ENCODE data around the gene KCTD19. TPM values are rescaled to one million over a fixed set of nuclear protein-coding genes. Genes with fewer than 3 reads are reported as not detected.
"Not testable (repeated sequence)": the region's sequence is repeated elsewhere in the genome, so short reads cannot be mapped to it uniquely, and the experiment has no call there.

Gene KCTD19
- total and polyA plus RNA-seq, 5 donors from 2014 or later: not detected

GRCh38 chr16:67357561-67357960 is 31.0 kb upstream of the KCTD19 start:
- no peaks in the 10 kb centered on the region for H3K9me3 ChIP-seq (ENCODE audit: control insufficient read depth in 2 of 2, low read length in 2 of 2)
- H3K36me3 Mint-ChIP-seq: no peaks in the 10 kb centered on the region

GRCh38 chr16:67356396-67356795 is 29.9 kb upstream of the KCTD19 start:
- Histone ChIP-seq H3K4me3 (ENCODE audit: low read depth, low read length) (no peak overlapping the region), H3K27ac (ENCODE audit: insufficient read depth, low read length, poor library complexity, severe bottlenecking) (no peak overlapping the region), H3K36me3 (ENCODE audit: control insufficient read depth, insufficient read depth, low read length) (no peaks in the 10 kb centered on the region), H3K9me3 (ENCODE audit: control insufficient read depth in 2 of 2, low read length in 2 of 2) (no peaks in the 10 kb centered on the region), H3K4me1 (ENCODE audit: control insufficient read depth, insufficient read depth, low read length, poor library complexity, severe bottlenecking) (no peaks in the 10 kb centered on the region), H3K27me3 (ENCODE audit: control insufficient read depth, insufficient read depth, low read length) (peaks cover 11% of the 10 kb centered on the region)
- Mint-ChIP-seq H3K27ac (no peak overlapping the region), H3K4me3 (no peak overlapping the region), H3K4me1 (no peaks in the 10 kb centered on the region), H3K36me3 (no peaks in the 10 kb centered on the region), H3K27me3 (peaks cover 22% of the 10 kb centered on the region), H3K9me3 (no peaks in the 10 kb centered on the region)
- ATAC-seq (ENCODE audit: low read depth in 2 of 2) (no peak), DNase-seq (no peak)

More at GRCh38 chr16:67357561-67357960, 31.0 kb upstream of the KCTD19 start:
- Histone ChIP-seq H3K4me1 (ENCODE audit: control insufficient read depth, insufficient read depth, low read length, poor library complexity, severe bottlenecking) (no peaks in the 10 kb centered on the region), H3K36me3 (ENCODE audit: control insufficient read depth, insufficient read depth, low read length) (no peaks in the 10 kb centered on the region), H3K27me3 (ENCODE audit: control insufficient read depth, insufficient read depth, low read length) (peaks cover 11% of the 10 kb centered on the region), H3K27ac (ENCODE audit: insufficient read depth, low read length, poor library complexity, severe bottlenecking) (no peak overlapping the region), H3K4me3 (ENCODE audit: low read depth, low read length) (no peak overlapping the region)
- H3K4me1 Mint-ChIP-seq: no peaks in the 10 kb centered on the region
- no peak overlapping the region for H3K27ac Mint-ChIP-seq
- no peak overlapping the region for H3K4me3 Mint-ChIP-seq
- no peak for ATAC-seq (ENCODE audit: low read depth in 2 of 2)
- H3K9me3 Mint-ChIP-seq: no peaks in the 10 kb centered on the region
- no peak for DNase-seq
- H3K27me3 Mint-ChIP-seq: peaks cover 22% of the 10 kb centered on the region

- not testable (repeated sequence) for H3K4me1 Mint-ChIP-seq; H3K9me3 ChIP-seq (ENCODE audit: control insufficient read depth in 2 of 2, low read length in 2 of 2); H3K9me3 Mint-ChIP-seq; DNase-seq; H3K4me3 ChIP-seq (ENCODE audit: low read depth, low read length); H3K36me3 ChIP-seq (ENCODE audit: control insufficient read depth, insufficient read depth, low read length); H3K27ac Mint-ChIP-seq; H3K27me3 ChIP-seq (ENCODE audit: control insufficient read depth, insufficient read depth, low read length); ATAC-seq (ENCODE audit: low read depth in 2 of 2); H3K4me3 Mint-ChIP-seq; H3K4me1 ChIP-seq (ENCODE audit: control insufficient read depth, insufficient read depth, low read length, poor library complexity, severe bottlenecking); H3K27ac ChIP-seq (ENCODE audit: insufficient read depth, low read length, poor library complexity, severe bottlenecking); H3K36me3 Mint-ChIP-seq
- H3K27me3 Mint-ChIP-seq: peaks cover 25% of the 10 kb centered on the region
These were observed 25.9 kb upstream of the KCTD19 start for GRCh38 chr16:67352463-67352862.

GRCh38 chr16:67350324-67350723 is 23.8 kb upstream of the KCTD19 start:
- Histone ChIP-seq H3K36me3 (ENCODE audit: control insufficient read depth, insufficient read depth, low read length) (no peaks in the 10 kb centered on the region), H3K27ac (ENCODE audit: insufficient read depth, low read length, poor library complexity, severe bottlenecking) (no peak overlapping the region), H3K9me3 (ENCODE audit: control insufficient read depth in 2 of 2, low read length in 2 of 2) (no peaks in the 10 kb centered on the region), H3K4me1 (ENCODE audit: control insufficient read depth, insufficient read depth, low read length, poor library complexity, severe bottlenecking) (no peaks in the 10 kb centered on the region), H3K4me3 (ENCODE audit: low read depth, low read length) (no peak overlapping the region), H3K27me3 (ENCODE audit: control insufficient read depth, insufficient read depth, low read length) (peaks cover 4% of the 10 kb centered on the region)
- DNase-seq (no peak), ATAC-seq (ENCODE audit: low read depth in 2 of 2) (no peak)
- H3K4me1 Mint-ChIP-seq: no peaks in the 10 kb centered on the region
- peaks cover 31% of the 10 kb centered on the region for H3K27me3 Mint-ChIP-seq
- no peak overlapping the region for H3K4me3 Mint-ChIP-seq
- H3K9me3 Mint-ChIP-seq: no peaks in the 10 kb centered on the region
- no peak overlapping the region for H3K27ac Mint-ChIP-seq
- no peaks in the 10 kb centered on the region for H3K36me3 Mint-ChIP-seq

GRCh38 chr16:67349172-67349571 is 22.6 kb upstream of the KCTD19 start:
- no peaks in the 10 kb centered on the region for H3K9me3 ChIP-seq (ENCODE audit: control insufficient read depth in 2 of 2, low read length in 2 of 2)
- H3K27ac ChIP-seq (ENCODE audit: insufficient read depth, low read length, poor library complexity, severe bottlenecking): no peak overlapping the region
- ATAC-seq (ENCODE audit: low read depth in 2 of 2) (no peak), DNase-seq (peak in 2 of 3 donors; percentile 22 to 49)
- no peaks in the 10 kb centered on the region for H3K4me1 ChIP-seq (ENCODE audit: control insufficient read depth, insufficient read depth, low read length, poor library complexity, severe bottlenecking)
- Mint-ChIP-seq H3K4me3 (no peak overlapping the region), H3K27ac (no peak overlapping the region), H3K4me1 (no peaks in the 10 kb centered on the region), H3K9me3 (no peaks in the 10 kb centered on the region), H3K36me3 (no peaks in the 10 kb centered on the region), H3K27me3 (peaks cover 36% of the 10 kb centered on the region)
- H3K4me3 ChIP-seq (ENCODE audit: low read depth, low read length): no peak overlapping the region
- H3K36me3 ChIP-seq (ENCODE audit: control insufficient read depth, insufficient read depth, low read length): no peaks in the 10 kb centered on the region
- peaks cover 4% of the 10 kb centered on the region for H3K27me3 ChIP-seq (ENCODE audit: control insufficient read depth, insufficient read depth, low read length)

- no peak overlapping the region for H3K27ac ChIP-seq (ENCODE audit: insufficient read depth, low read length, poor library complexity, severe bottlenecking)
- Mint-ChIP-seq H3K27me3 (peaks cover 35% of the 10 kb centered on the region), H3K36me3 (no peaks in the 10 kb centered on the region)
These were observed 19.8 kb upstream of the KCTD19 start for GRCh38 chr16:67346341-67346740.

GRCh38 chr16:67345401-67345800 is 18.9 kb upstream of the KCTD19 start:
- Mint-ChIP-seq H3K27me3 (peaks cover 35% of the 10 kb centered on the region), H3K27ac (no peak overlapping the region), H3K4me1 (no peaks in the 10 kb centered on the region), H3K36me3 (no peaks in the 10 kb centered on the region), H3K9me3 (no peaks in the 10 kb centered on the region), H3K4me3 (no peak overlapping the region)
- H3K27ac ChIP-seq (ENCODE audit: insufficient read depth, low read length, poor library complexity, severe bottlenecking): no peak overlapping the region
- DNase-seq (no peak), ATAC-seq (ENCODE audit: low read depth in 2 of 2) (no peak)
- peaks cover 10% of the 10 kb centered on the region for H3K27me3 ChIP-seq (ENCODE audit: control insufficient read depth, insufficient read depth, low read length)
- H3K36me3 ChIP-seq (ENCODE audit: control insufficient read depth, insufficient read depth, low read length): no peaks in the 10 kb centered on the region
- no peaks in the 10 kb centered on the region for H3K4me1 ChIP-seq (ENCODE audit: control insufficient read depth, insufficient read depth, low read length, poor library complexity, severe bottlenecking)
- no peaks in the 10 kb centered on the region for H3K9me3 ChIP-seq (ENCODE audit: control insufficient read depth in 2 of 2, low read length in 2 of 2)
- H3K4me3 ChIP-seq (ENCODE audit: low read depth, low read length): no peak overlapping the region

More at GRCh38 chr16:67346341-67346740, 19.8 kb upstream of the KCTD19 start:
- Mint-ChIP-seq H3K9me3 (no peaks in the 10 kb centered on the region), H3K4me3 (no peak overlapping the region), H3K27ac (no peak overlapping the region), H3K4me1 (no peaks in the 10 kb centered on the region)
- no peaks in the 10 kb centered on the region for H3K36me3 ChIP-seq (ENCODE audit: control insufficient read depth, insufficient read depth, low read length)
- ATAC-seq (ENCODE audit: low read depth in 2 of 2): no peak
- no peak for DNase-seq
- H3K27me3 ChIP-seq (ENCODE audit: control insufficient read depth, insufficient read depth, low read length): peaks cover 8% of the 10 kb centered on the region
- H3K4me3 ChIP-seq (ENCODE audit: low read depth, low read length): no peak overlapping the region
- H3K9me3 ChIP-seq (ENCODE audit: control insufficient read depth in 2 of 2, low read length in 2 of 2): no peaks in the 10 kb centered on the region
- H3K4me1 ChIP-seq (ENCODE audit: control insufficient read depth, insufficient read depth, low read length, poor library complexity, severe bottlenecking): no peaks in the 10 kb centered on the region

GRCh38 chr16:67342616-67343015 is 16.1 kb upstream of the KCTD19 start:
- Mint-ChIP-seq H3K27me3 (peaks cover 28% of the 10 kb centered on the region), H3K4me3 (no peak overlapping the region), H3K4me1 (no peaks in the 10 kb centered on the region), H3K36me3 (no peaks in the 10 kb centered on the region), H3K27ac (no peak overlapping the region), H3K9me3 (no peaks in the 10 kb centered on the region)
- ATAC-seq (ENCODE audit: low read depth in 2 of 2): no peak
- Histone ChIP-seq H3K4me1 (ENCODE audit: control insufficient read depth, insufficient read depth, low read length, poor library complexity, severe bottlenecking) (no peaks in the 10 kb centered on the region), H3K36me3 (ENCODE audit: control insufficient read depth, insufficient read depth, low read length) (no peaks in the 10 kb centered on the region), H3K27ac (ENCODE audit: insufficient read depth, low read length, poor library complexity, severe bottlenecking) (no peak overlapping the region), H3K9me3 (ENCODE audit: control insufficient read depth in 2 of 2, low read length in 2 of 2) (no peaks in the 10 kb centered on the region), H3K4me3 (ENCODE audit: low read depth, low read length) (no peak overlapping the region), H3K27me3 (ENCODE audit: control insufficient read depth, insufficient read depth, low read length) (peaks cover 16% of the 10 kb centered on the region)
- DNase-seq: no peak
